Upper lobe of left lung (tissue), 6 donors: ENCODE measurements around the gene ARHGEF38. TPM values are rescaled to one million over a fixed set of nuclear protein-coding genes. Genes with fewer than 3 reads are reported as not detected.

Source experiments
- ATAC-seq, 2 donors: fragments of 200-7000 bp; cut with Tn5 transposase; one replicate each; pipeline ENCODE4 v1.9.1; 2022; ENCODE audit warnings: mild to moderate bottlenecking in 2 of 2, moderate library complexity in 2 of 2; ENCODE audit not compliant: low FRiP score in 2 of 2
- DNase-seq, 2 donors: peaks; one replicate each; pipeline ENCODE4 v3.0.0-alpha.2; 2019 to 2020
- H3K27ac ChIP-seq, 4 donors: fragments of 200-600 bp; sonication (generic); one replicate each; pipeline ENCODE4 v1.5.1; 2016 to 2019
- H3K27me3 ChIP-seq, 4 donors: fragments of 200-600 bp; sonication (generic); one replicate each; pipeline ENCODE4 v1.5.1; 2017 to 2019
- H3K36me3 ChIP-seq, 4 donors: fragments of 200-600 bp; sonication (generic); one replicate each; pipeline ENCODE4 v1.5.1; 2016 to 2019
- H3K4me1 ChIP-seq, 4 donors: fragments of 200-600 bp; sonication (generic); one replicate each; pipeline ENCODE4 v1.5.1; 2018 to 2019
- H3K4me3 ChIP-seq, 4 donors: fragments of 200-600 bp; sonication (generic); one replicate each; pipeline ENCODE4 v1.5.1; 2017 to 2019; ENCODE audit warnings: mild to moderate bottlenecking in 2 of 4, moderate library complexity in 1 of 4
- H3K9me3 ChIP-seq, 4 donors: fragments of 200-600 bp; sonication (generic); one replicate each; pipeline ENCODE4 v1.5.1; 2018 to 2019
- CTCF ChIP-seq, 6 experiments: fragments of 450-650 bp in 4 of 6; fragments of 200-600 bp in 2 of 6; sonication (generic) in 2 of 6; IDR thresholded peaks; one replicate each; pipeline ENCODE4 v1.5.1; 2016 to 2019; ENCODE audit warnings: antibody characterized with exemption in 6 of 6
- EP300 ChIP-seq, 4 donors: sonication (generic); formaldehyde crosslinking; IDR thresholded peaks; one replicate each; pipeline ENCODE4 v1.5.1; 2017; ENCODE audit warnings: antibody characterized with exemption in 4 of 4, control low read depth in 2 of 4
- POLR2A ChIP-seq, 4 donors: fragments of 450-650 bp; IDR thresholded peaks; one replicate each; pipeline ENCODE4 v1.5.1; 2016 to 2017; ENCODE audit warnings: antibody characterized with exemption in 4 of 4, mild to moderate bottlenecking in 2 of 4
- POLR2AphosphoS5 ChIP-seq, 2 donors: sonication (generic); formaldehyde crosslinking; IDR thresholded peaks; one replicate each; pipeline ENCODE4 v1.5.1; 2017; ENCODE audit warnings: antibody characterized with exemption in 2 of 2
- WGBS, 2 donors: methylation state at CpG; one replicate each; pipeline ENCODE4 v1.1.5; 2017 to 2018; 5-methylcytosine and 5-hydroxymethylcytosine counted together
- total RNA-seq, 6 donors: library from RNA; depleted of rRNA in 4 of 6; stranded (reverse); fragments of >200 nt in 4 of 6; gene quantifications; one replicate each; pipeline versions ENCODE4 v1.1.0 to v1.2.1, GENCODE V29; 2016 to 2021
- donor health status: DM: no; HTN: no; CAD: no; lungs with moderate emphysema.
- donor health status: DM: no; HTN: yes; CAD: no; lungs with severe emphysema.

The ARHGEF38 gene
- total RNA-seq, 6 donors from 2014 or later = 5.9 to 35.4 (median 19.6) TPM

- no peaks in the 10 kb centered on the region for H3K36me3 ChIP-seq
- no peaks in the 10 kb centered on the region for H3K9me3 ChIP-seq
- no peaks in the 10 kb centered on the region for H3K4me1 ChIP-seq
- ATAC-seq = no peak
- no peak overlapping the region for H3K27ac ChIP-seq
- TF ChIP-seq POLR2A (IDR thresholded peaks at IDR 0.05) = no peak
- H3K27me3 ChIP-seq = no peaks in the 10 kb centered on the region
- no peak for DNase-seq
- H3K4me3 ChIP-seq = no peak overlapping the region
These were observed 99.5 kb downstream of the ARHGEF38 start for GRCh38 chr4:105651884-105652283.

- no peaks in the 10 kb centered on the region for H3K4me1 ChIP-seq
- H3K27me3 ChIP-seq = no peaks in the 10 kb centered on the region
- no peak for TF ChIP-seq CTCF (IDR thresholded peaks at IDR 0.05)
- DNase-seq = no peak
- H3K27ac ChIP-seq = no peak overlapping the region
- H3K36me3 ChIP-seq = no peaks in the 10 kb centered on the region
- no peaks in the 10 kb centered on the region for H3K9me3 ChIP-seq
- ATAC-seq = no peak
- H3K4me3 ChIP-seq = no peak overlapping the region
- WGBS, 2 donors = 66 to 74% methylated on average over 4 of the region's 4 CpGs
These were observed 100.0 kb downstream of the ARHGEF38 start for GRCh38 chr4:105652286-105652888.

- no peak overlapping the region for H3K27ac ChIP-seq
These were observed 104.8 kb downstream of the ARHGEF38 start for GRCh38 chr4:105657117-105657765.

GRCh38 chr4:105659190-105659589 lies 106.8 kb downstream of the ARHGEF38 start:
- ATAC-seq = no peak

More at GRCh38 chr4:105657117-105657765, 104.8 kb downstream of the ARHGEF38 start:
- ATAC-seq (no peak), DNase-seq (no peak)
- H3K4me1 ChIP-seq = peaks cover 0 to 6% (median 0%) of the 10 kb centered on the region in 4 donors
- H3K4me3 ChIP-seq = no peak overlapping the region
- no peak for TF ChIP-seq CTCF (IDR thresholded peaks at IDR 0.05)
- no peak for TF ChIP-seq POLR2A (IDR thresholded peaks at IDR 0.05)
- TF ChIP-seq EP300 (IDR thresholded peaks at IDR 0.05) = no peak
- no peak for TF ChIP-seq POLR2AphosphoS5 (IDR thresholded peaks at IDR 0.05)
- H3K36me3 ChIP-seq = no peaks in the 10 kb centered on the region
- H3K9me3 ChIP-seq = no peaks in the 10 kb centered on the region
- H3K27me3 ChIP-seq = no peaks in the 10 kb centered on the region

GRCh38 chr4:105661028-105661427 lies 108.6 kb downstream of the ARHGEF38 start:
- WGBS, 2 donors = 93 to 96% methylated on average over 3 of the region's 3 CpGs
- DNase-seq (no peak), ATAC-seq (no peak)
- no peak for TF ChIP-seq POLR2A (IDR thresholded peaks at IDR 0.05)
- TF ChIP-seq EP300 (IDR thresholded peaks at IDR 0.05) = no peak
- TF ChIP-seq CTCF (IDR thresholded peaks at IDR 0.05) = no peak
- no peak for TF ChIP-seq POLR2AphosphoS5 (IDR thresholded peaks at IDR 0.05)
- no peaks in the 10 kb centered on the region for H3K36me3 ChIP-seq
- H3K4me1 ChIP-seq = peaks cover 0 to 9% (median 0%) of the 10 kb centered on the region in 4 donors
- no peaks in the 10 kb centered on the region for H3K27me3 ChIP-seq
- H3K9me3 ChIP-seq = no peaks in the 10 kb centered on the region
- no peak overlapping the region for H3K4me3 ChIP-seq
- no peak overlapping the region for H3K27ac ChIP-seq

More at GRCh38 chr4:105659190-105659589, 106.8 kb downstream of the ARHGEF38 start:
- no peak for TF ChIP-seq EP300 (IDR thresholded peaks at IDR 0.05)
- Histone ChIP-seq H3K9me3 (no peaks in the 10 kb centered on the region), H3K4me3 (no peak overlapping the region), H3K27ac (no peak overlapping the region), H3K27me3 (no peaks in the 10 kb centered on the region), H3K4me1 (peaks cover 0 to 9% (median 0%) of the 10 kb centered on the region in 4 donors), H3K36me3 (no peaks in the 10 kb centered on the region)
- DNase-seq = no peak
- 83 to 88% methylated on average over 5 to 6 of the region's 6 CpGs for WGBS, 2 donors
